ENCODE results near the gene MME. TPM values are rescaled to one million over a fixed set of nuclear protein-coding genes. Genes with fewer than 3 reads are reported as not detected.
"Not testable (repeated sequence)": the region's sequence is repeated elsewhere in the genome, so short reads cannot be mapped to it uniquely, and the experiment has no call there.

The MME gene
- total RNA-seq, 6 experiments from 2014 or later: 40.3 to 85.5 (median 67.1) TPM

DNA sequence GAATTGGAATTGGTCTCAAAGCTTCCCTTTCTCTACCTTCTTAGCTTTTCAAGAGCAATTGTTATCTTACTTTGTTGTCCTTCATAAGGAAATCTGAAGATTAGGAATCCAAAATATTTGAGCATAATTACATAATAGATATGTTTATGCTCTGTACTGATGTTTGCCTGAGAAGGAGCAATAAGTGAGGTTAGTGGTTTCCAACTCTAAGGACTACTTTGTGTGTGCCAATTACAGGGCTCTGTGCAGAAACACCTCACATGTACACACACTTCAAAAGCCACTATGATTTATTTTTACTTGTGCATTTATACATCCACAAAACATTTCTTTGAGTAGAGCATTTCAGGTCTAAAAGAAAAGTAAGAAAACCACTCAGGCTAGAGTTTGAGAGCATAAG, 49.9 kb downstream of the MME start:
- Mint-ChIP-seq H3K27me3 (ENCODE audit: insufficient read depth) (no peaks in the 10 kb centered on the region; the same call in 1 of the 2 replicates), H3K4me3 (no peak overlapping the region), H3K4me1 (ENCODE audit: low read depth) (peaks cover 20% of the 10 kb centered on the region), H3K36me3 (ENCODE audit: low read depth) (peaks cover 12% of the 10 kb centered on the region; the same call in 1 of the 2 replicates), H3K9me3 (no peaks in the 10 kb centered on the region), H3K27ac (no peak overlapping the region; the same call in 1 of the 2 replicates)
- no peak for DNase-seq
- TF ChIP-seq, protein P1, sequence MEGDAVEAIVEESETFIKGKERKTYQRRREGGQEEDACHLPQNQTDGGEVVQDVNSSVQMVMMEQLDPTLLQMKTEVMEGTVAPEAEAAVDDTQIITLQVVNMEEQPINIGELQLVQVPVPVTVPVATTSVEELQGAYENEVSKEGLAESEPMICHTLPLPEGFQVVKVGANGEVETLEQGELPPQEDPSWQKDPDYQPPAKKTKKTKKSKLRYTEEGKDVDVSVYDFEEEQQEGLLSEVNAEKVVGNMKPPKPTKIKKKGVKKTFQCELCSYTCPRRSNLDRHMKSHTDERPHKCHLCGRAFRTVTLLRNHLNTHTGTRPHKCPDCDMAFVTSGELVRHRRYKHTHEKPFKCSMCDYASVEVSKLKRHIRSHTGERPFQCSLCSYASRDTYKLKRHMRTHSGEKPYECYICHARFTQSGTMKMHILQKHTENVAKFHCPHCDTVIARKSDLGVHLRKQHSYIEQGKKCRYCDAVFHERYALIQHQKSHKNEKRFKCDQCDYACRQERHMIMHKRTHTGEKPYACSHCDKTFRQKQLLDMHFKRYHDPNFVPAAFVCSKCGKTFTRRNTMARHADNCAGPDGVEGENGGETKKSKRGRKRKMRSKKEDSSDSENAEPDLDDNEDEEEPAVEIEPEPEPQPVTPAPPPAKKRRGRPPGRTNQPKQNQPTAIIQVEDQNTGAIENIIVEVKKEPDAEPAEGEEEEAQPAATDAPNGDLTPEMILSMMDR (IDR thresholded peaks at IDR 0.05): no peak

DNA sequence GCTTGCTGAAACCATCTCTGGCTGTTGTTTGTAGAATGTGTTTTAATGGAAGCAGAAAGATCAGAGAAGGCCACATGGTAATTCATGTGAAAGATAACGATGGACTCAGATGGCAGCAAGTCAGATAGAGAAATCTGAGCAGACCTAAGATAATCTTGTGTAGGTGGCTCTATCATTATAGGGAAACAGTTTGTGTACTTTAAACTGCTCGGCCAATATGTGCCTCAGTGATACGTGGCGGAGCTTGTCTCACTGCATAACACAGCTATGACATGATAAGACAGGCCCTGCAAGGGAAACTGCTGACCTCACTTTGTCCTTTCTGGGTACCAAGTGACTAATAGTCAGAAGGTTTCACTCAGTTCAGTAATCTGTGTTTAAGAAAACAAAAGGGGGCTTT, 51.0 kb downstream of the MME start:
- Mint-ChIP-seq H3K4me3 (no peak overlapping the region), H3K27ac (peak overlapping the region; percentile 1; the same call in 1 of the 2 replicates), H3K9me3 (no peaks in the 10 kb centered on the region), H3K4me1 (ENCODE audit: low read depth) (peaks cover 20% of the 10 kb centered on the region), H3K27me3 (ENCODE audit: insufficient read depth) (no peaks in the 10 kb centered on the region; the same call in 1 of the 2 replicates), H3K36me3 (ENCODE audit: low read depth) (peaks cover 10% of the 10 kb centered on the region; the same call in 1 of the 2 replicates)
- TF ChIP-seq, protein P1 (IDR thresholded peaks at IDR 0.05): no peak
- peak; percentile 3 for DNase-seq

DNA sequence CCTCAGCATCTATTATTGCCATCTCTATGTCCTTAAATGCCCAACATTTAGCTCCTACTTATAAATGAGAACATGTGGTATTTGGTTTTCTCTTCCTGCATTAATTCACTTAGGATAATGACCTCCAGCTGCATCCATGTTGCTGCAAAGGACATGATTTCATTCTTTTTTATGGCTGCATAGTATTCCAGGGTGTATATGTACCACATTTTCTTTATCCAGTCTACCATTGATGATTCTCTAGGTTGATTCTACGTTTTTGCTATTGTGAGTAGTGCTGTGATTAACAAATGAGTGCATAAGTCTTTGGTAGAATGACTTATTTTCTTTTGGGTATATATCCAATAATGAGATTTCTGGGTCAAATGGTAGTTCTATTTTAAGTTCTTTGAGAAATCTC, 54.2 kb downstream of the MME start:
- not testable (repeated sequence) for H3K27ac Mint-ChIP-seq; H3K4me3 Mint-ChIP-seq; H3K9me3 Mint-ChIP-seq; H3K27me3 Mint-ChIP-seq (ENCODE audit: insufficient read depth); DNase-seq
- Mint-ChIP-seq H3K36me3 (ENCODE audit: low read depth) (peaks cover 10% of the 10 kb centered on the region; the same call in 1 of the 2 replicates), H3K4me1 (ENCODE audit: low read depth) (peaks cover 20% of the 10 kb centered on the region)

DNA sequence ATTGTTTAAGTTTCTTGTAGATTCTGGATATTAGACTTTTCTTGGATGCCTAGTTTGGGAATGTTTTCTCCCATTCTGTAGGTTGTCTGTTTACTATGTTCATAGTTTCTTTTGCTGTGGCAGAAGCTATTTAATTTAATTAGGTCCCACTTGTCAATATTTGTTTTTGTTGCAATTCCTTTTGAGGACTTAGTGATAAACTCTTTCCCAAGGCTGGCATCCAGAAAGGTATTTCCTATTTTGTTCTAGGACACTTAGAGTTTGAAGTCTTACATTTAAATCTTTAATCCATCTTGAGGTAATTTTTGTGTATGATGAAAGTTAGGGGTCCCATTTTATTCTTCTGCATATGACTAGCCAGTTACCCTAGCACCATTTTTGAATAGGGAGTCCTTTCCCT, 54.9 kb downstream of the MME start:
- Mint-ChIP-seq H3K27ac (no peak overlapping the region), H3K4me3 (no peak overlapping the region), H3K4me1 (ENCODE audit: low read depth) (peaks cover 19% of the 10 kb centered on the region), H3K36me3 (ENCODE audit: low read depth) (peaks cover 15% of the 10 kb centered on the region; the same call in 1 of the 2 replicates), H3K27me3 (ENCODE audit: insufficient read depth) (no peaks in the 10 kb centered on the region), H3K9me3 (no peaks in the 10 kb centered on the region)
- TF ChIP-seq, protein P1 (IDR thresholded peaks at IDR 0.05): no peak
- no peak for DNase-seq

DNA sequence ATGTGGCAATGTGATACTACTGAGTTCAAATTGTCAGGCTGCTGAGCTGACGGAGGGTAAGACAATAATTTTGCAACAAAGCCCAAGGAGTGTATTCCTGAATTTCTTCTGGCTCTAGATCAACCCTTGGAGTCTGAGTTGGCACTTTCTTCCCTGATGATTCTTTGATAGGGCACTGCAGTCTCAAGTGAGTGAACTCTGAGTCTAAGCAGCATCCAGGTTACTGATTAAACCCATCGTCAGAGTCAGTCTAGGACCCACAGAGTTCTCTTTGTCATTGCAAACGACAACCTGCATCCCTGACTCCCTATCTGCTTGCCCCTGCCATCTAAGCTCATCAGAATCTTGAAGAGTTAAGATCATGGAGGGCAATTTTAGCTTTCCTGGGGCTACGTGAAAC, 58.6 kb downstream of the MME start:
- H3K4me1 Mint-ChIP-seq (ENCODE audit: low read depth): no peaks in the 10 kb centered on the region
- no peak overlapping the region for H3K4me3 Mint-ChIP-seq
- no peaks in the 10 kb centered on the region for H3K9me3 Mint-ChIP-seq
- TF ChIP-seq, protein P1 (IDR thresholded peaks at IDR 0.05): no peak
- peaks cover 15% of the 10 kb centered on the region; the same call in 1 of the 2 replicates for H3K36me3 Mint-ChIP-seq (ENCODE audit: low read depth)
- no peak overlapping the region for H3K27ac Mint-ChIP-seq
- H3K27me3 Mint-ChIP-seq (ENCODE audit: insufficient read depth): no peaks in the 10 kb centered on the region
- no peak for DNase-seq

DNA sequence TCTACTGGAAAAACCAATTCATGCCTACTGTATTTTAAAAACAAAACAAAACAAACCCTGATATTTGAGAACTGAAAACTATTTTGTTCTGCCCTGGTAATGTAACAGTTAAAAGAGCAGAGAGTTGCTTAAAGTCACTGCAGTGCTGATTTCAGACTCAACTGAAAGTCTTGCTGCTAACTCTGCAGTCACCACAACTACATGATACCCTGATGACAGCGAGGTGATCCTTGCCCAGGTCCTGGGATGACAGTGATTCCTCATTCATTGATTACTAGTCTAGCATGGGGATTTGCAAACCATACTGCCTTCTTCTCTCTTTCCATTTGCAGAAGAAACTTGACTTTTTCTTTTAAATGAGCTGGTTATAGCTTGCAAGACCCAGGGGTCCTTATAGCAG, 67.5 kb downstream of the MME start:
- H3K27me3 Mint-ChIP-seq (ENCODE audit: insufficient read depth): no peaks in the 10 kb centered on the region
- peaks cover 21% of the 10 kb centered on the region for H3K36me3 Mint-ChIP-seq (ENCODE audit: low read depth)
- DNase-seq: no peak
- no peaks in the 10 kb centered on the region for H3K4me1 Mint-ChIP-seq (ENCODE audit: low read depth)
- TF ChIP-seq, protein P1 (IDR thresholded peaks at IDR 0.05): no peak
- H3K9me3 Mint-ChIP-seq: no peaks in the 10 kb centered on the region
- H3K27ac Mint-ChIP-seq: no peak overlapping the region
- no peak overlapping the region for H3K4me3 Mint-ChIP-seq
